ENCODE data around the gene ARHGEF7.

DNA sequence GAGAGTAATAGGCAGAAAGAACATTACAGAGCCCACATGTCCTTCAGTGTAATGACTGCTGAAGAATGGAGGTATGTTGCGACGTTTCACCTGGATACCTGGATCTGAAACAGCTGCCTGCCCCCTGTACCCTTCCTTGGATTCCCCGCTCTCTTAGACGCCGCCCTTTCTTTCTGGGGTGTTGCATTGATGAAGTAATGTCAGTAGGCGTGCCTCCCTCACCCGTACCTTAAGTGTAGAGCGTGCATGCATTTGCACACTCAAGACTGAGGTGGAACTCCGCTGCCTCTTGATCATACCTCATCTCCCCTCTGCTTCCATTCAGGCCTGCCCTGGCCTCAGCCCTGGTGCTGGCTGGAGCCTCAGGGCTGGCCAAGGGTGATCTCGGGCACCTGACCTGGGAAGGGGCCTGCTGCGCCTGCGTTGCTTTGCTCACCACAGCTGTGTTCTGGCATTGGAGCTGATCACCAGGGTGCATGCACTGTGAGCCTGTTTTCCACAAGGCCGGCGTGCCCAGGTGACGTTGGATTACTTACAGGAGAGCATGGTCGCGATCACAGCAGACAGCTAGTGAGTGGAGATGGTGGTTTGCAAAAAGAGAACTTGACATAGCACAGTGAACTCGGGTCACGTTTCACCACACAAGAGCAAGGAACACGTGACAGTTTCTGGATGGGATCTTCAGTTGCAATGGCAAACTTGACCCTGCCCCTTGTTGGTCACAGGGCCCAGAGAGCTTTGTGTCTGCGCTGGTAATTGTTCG lies 99.0 kb downstream of the ARHGEF7 start:
- TF ChIP-seq, protein P1, sequence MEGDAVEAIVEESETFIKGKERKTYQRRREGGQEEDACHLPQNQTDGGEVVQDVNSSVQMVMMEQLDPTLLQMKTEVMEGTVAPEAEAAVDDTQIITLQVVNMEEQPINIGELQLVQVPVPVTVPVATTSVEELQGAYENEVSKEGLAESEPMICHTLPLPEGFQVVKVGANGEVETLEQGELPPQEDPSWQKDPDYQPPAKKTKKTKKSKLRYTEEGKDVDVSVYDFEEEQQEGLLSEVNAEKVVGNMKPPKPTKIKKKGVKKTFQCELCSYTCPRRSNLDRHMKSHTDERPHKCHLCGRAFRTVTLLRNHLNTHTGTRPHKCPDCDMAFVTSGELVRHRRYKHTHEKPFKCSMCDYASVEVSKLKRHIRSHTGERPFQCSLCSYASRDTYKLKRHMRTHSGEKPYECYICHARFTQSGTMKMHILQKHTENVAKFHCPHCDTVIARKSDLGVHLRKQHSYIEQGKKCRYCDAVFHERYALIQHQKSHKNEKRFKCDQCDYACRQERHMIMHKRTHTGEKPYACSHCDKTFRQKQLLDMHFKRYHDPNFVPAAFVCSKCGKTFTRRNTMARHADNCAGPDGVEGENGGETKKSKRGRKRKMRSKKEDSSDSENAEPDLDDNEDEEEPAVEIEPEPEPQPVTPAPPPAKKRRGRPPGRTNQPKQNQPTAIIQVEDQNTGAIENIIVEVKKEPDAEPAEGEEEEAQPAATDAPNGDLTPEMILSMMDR (IDR thresholded peaks at IDR 0.05; ENCODE audit: poor library complexity), result no peak
- TF ChIP-seq EZH2phosphoT487 (IDR thresholded peaks at IDR 0.05; ENCODE audit: low read depth, severe bottlenecking, unreplicated experiment) (no peak), EZH2 (IDR thresholded peaks at IDR 0.05; ENCODE audit: borderline replicate concordance) (no peak)
